Measurements from ENCODE around the gene PAGE4. TPM values are rescaled to one million over a fixed set of nuclear protein-coding genes. Genes with fewer than 3 reads are reported as not detected.

PAGE4 gene
- total and polyA plus RNA-seq, 4 donors: not detected

DNA sequence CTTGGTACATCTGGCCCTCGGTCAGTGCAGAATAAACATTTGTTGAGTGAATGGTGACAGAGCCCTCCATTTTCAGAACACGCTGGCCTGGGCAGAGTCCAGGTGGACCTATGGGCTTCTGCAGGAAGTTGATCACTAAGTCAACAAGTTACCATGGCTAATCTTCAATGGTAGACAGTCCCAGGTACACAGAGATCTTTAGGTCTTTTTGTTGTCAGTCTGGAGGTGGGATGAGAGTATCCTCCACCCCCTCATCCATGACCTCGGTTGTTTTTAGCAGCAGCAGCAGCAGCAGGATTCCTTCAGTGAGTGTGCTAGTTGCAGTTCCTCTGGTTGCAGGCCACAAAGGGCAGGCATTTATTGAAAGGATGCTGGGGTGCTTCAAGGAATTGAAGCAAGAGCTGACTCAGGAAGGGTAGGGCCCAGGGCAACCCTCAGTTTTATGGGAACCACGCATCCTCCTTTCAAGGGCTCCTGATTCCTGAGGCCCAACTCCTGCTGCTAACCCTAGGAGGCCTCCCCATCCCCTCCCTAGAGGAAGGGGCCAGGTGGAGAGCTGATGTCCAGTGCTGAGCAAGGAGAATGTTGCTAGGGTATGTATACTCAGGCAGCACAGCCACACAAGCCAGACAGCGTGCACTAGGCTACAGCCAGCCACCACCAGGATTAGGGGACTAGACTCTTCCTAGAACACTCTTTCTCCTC, 48.4 kb downstream of the PAGE4 start (continued):
- TF ChIP-seq SP1 (IDR thresholded peaks at IDR 0.05): peak; percentile 62
- TF ChIP-seq, protein P1, sequence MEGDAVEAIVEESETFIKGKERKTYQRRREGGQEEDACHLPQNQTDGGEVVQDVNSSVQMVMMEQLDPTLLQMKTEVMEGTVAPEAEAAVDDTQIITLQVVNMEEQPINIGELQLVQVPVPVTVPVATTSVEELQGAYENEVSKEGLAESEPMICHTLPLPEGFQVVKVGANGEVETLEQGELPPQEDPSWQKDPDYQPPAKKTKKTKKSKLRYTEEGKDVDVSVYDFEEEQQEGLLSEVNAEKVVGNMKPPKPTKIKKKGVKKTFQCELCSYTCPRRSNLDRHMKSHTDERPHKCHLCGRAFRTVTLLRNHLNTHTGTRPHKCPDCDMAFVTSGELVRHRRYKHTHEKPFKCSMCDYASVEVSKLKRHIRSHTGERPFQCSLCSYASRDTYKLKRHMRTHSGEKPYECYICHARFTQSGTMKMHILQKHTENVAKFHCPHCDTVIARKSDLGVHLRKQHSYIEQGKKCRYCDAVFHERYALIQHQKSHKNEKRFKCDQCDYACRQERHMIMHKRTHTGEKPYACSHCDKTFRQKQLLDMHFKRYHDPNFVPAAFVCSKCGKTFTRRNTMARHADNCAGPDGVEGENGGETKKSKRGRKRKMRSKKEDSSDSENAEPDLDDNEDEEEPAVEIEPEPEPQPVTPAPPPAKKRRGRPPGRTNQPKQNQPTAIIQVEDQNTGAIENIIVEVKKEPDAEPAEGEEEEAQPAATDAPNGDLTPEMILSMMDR (IDR thresholded peaks at IDR 0.05; ENCODE audit: low read depth, low read length, missing input control): no peak
- peak in 1 of 2 donors; percentile 43 for TF ChIP-seq GABPA (IDR thresholded peaks at IDR 0.05 in 1 of 2, conservative IDR thresholded peaks at IDR 0.05 in 1 of 2)
- no peak for TF ChIP-seq NR2F2 (IDR thresholded peaks at IDR 0.05)

DNA sequence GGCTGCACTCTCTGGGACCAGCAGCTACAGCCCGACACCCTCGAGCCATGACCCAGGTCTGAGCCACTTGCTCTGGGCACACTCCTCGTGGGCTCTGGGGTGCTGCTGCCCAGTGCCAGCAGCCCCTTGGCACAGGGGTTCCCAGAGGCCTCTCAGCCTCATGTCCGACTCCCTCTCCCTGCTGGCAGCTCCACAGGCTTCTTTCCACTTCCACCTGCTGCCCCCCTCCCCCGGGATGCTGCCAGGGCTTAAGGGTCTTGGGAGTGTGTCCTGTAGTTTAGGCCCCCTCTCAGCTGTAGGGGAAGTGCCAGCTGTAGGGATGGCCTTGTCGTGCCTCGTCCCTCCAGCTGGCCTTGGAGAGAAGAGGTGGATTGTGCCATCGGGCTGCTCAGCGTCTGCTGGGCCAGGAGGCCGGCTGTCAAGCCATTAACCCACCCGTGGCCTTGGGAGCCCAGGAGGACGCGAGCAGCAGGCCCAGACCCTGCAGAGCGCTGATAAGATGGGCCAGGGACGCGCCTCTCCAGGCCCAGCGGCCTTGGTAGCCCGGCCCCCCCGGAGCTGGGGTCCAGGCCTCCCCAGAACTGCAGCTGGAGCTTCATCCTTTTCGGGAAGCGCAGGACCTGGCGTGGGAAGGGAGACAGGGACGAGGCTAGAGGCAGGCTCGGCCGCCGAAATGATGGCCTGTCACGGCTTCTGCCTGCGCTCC, 49.2 kb downstream of the PAGE4 start:
- Histone ChIP-seq H3K9ac (ENCODE audit: low read depth in 1 of 2, low read length in 2 of 2) (no peak overlapping the region), H3K4me1 (ENCODE audit: control insufficient read depth in 4 of 4, insufficient read depth in 4 of 4, low read length in 3 of 4) (peaks cover 3 to 15% (median 7%) of the 10 kb centered on the region in 4 donors), H3K4me3 (ENCODE audit: low read depth in 1 of 3, low read length in 3 of 3) (peak overlapping the region in 2 of 3 donors; percentile 53 to 77), H3K36me3 (ENCODE audit: control insufficient read depth in 4 of 4, insufficient read depth in 3 of 4, low read depth in 1 of 4, low read length in 3 of 4) (no peaks in the 10 kb centered on the region), H3K9me3 (ENCODE audit: control insufficient read depth in 4 of 4, low read length in 3 of 4) (no peaks in the 10 kb centered on the region), H3K27ac (ENCODE audit: low read depth in 1 of 2, low read length in 2 of 2) (peak overlapping the region; percentile 48 to 66), H3K27me3 (ENCODE audit: control insufficient read depth in 4 of 4, insufficient read depth in 4 of 4, low read length in 3 of 4) (no peaks in the 10 kb centered on the region)
- WGBS: 45% methylated on average over 28 of the region's 28 CpGs
- TF ChIP-seq, protein P1 (IDR thresholded peaks at IDR 0.05; ENCODE audit: low read depth, low read length, missing input control): no peak
- TF ChIP-seq, protein P2, sequence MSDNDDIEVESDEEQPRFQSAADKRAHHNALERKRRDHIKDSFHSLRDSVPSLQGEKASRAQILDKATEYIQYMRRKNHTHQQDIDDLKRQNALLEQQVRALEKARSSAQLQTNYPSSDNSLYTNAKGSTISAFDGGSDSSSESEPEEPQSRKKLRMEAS (IDR thresholded peaks at IDR 0.05): no peak
- TF ChIP-seq YY1 (IDR thresholded peaks at IDR 0.05) (no peak), FOXA1 (IDR thresholded peaks at IDR 0.05) (no peak), RXRA (IDR thresholded peaks at IDR 0.05) (no peak), SP1 (IDR thresholded peaks at IDR 0.05) (no peak), NR2F2 (IDR thresholded peaks at IDR 0.05) (no peak), RAD21 (IDR thresholded peaks at IDR 0.05) (no peak), HNF4A (conservative IDR thresholded peaks at IDR 0.05) (no peak), GABPA (IDR thresholded peaks at IDR 0.05 in 1 of 2, conservative IDR thresholded peaks at IDR 0.05 in 1 of 2) (no peak), JUND (IDR thresholded peaks at IDR 0.05) (no peak), FOXA2 (IDR thresholded peaks at IDR 0.05) (no peak), HNF4G (IDR thresholded peaks at IDR 0.05) (no peak), TAF1 (conservative IDR thresholded peaks at IDR 0.05) (no peak)
- TF ChIP-seq, protein P3, sequence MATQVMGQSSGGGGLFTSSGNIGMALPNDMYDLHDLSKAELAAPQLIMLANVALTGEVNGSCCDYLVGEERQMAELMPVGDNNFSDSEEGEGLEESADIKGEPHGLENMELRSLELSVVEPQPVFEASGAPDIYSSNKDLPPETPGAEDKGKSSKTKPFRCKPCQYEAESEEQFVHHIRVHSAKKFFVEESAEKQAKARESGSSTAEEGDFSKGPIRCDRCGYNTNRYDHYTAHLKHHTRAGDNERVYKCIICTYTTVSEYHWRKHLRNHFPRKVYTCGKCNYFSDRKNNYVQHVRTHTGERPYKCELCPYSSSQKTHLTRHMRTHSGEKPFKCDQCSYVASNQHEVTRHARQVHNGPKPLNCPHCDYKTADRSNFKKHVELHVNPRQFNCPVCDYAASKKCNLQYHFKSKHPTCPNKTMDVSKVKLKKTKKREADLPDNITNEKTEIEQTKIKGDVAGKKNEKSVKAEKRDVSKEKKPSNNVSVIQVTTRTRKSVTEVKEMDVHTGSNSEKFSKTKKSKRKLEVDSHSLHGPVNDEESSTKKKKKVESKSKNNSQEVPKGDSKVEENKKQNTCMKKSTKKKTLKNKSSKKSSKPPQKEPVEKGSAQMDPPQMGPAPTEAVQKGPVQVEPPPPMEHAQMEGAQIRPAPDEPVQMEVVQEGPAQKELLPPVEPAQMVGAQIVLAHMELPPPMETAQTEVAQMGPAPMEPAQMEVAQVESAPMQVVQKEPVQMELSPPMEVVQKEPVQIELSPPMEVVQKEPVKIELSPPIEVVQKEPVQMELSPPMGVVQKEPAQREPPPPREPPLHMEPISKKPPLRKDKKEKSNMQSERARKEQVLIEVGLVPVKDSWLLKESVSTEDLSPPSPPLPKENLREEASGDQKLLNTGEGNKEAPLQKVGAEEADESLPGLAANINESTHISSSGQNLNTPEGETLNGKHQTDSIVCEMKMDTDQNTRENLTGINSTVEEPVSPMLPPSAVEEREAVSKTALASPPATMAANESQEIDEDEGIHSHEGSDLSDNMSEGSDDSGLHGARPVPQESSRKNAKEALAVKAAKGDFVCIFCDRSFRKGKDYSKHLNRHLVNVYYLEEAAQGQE (IDR thresholded peaks at IDR 0.05): no peak
- TF ChIP-seq, protein P4, sequence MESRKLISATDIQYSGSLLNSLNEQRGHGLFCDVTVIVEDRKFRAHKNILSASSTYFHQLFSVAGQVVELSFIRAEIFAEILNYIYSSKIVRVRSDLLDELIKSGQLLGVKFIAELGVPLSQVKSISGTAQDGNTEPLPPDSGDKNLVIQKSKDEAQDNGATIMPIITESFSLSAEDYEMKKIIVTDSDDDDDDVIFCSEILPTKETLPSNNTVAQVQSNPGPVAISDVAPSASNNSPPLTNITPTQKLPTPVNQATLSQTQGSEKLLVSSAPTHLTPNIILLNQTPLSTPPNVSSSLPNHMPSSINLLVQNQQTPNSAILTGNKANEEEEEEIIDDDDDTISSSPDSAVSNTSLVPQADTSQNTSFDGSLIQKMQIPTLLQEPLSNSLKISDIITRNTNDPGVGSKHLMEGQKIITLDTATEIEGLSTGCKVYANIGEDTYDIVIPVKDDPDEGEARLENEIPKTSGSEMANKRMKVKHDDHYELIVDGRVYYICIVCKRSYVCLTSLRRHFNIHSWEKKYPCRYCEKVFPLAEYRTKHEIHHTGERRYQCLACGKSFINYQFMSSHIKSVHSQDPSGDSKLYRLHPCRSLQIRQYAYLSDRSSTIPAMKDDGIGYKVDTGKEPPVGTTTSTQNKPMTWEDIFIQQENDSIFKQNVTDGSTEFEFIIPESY (IDR thresholded peaks at IDR 0.05): no peak
- TF ChIP-seq, protein P5, sequence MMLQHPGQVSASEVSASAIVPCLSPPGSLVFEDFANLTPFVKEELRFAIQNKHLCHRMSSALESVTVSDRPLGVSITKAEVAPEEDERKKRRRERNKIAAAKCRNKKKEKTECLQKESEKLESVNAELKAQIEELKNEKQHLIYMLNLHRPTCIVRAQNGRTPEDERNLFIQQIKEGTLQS (IDR thresholded peaks at IDR 0.05): no peak
- peak; percentile 37 for DNase-seq (ENCODE audit: low spot score)
